GM18520 (cell line): Measurements from ENCODE around the gene GPHA2.
"Not testable (repeated sequence)": the region's sequence is repeated elsewhere in the genome, so short reads cannot be mapped to it uniquely, and the experiment has no call there.

Experiments used
- ATAC-seq: cut with Tn5 transposase; IDR thresholded peaks from one replicate; pipeline ENCODE4 v1.9.1; 2021; ENCODE audit not compliant: unreplicated experiment

The GPHA2 gene, protein sequence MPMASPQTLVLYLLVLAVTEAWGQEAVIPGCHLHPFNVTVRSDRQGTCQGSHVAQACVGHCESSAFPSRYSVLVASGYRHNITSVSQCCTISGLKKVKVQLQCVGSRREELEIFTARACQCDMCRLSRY

GRCh38 chr11:64935359-64936081 lies at the start of gene GPHA2:
GPHA2 (minus strand) TSS chr11:64935893; CDS start chr11:64935460, 433 bp downstream.
- ATAC-seq, result no peak

DNA sequence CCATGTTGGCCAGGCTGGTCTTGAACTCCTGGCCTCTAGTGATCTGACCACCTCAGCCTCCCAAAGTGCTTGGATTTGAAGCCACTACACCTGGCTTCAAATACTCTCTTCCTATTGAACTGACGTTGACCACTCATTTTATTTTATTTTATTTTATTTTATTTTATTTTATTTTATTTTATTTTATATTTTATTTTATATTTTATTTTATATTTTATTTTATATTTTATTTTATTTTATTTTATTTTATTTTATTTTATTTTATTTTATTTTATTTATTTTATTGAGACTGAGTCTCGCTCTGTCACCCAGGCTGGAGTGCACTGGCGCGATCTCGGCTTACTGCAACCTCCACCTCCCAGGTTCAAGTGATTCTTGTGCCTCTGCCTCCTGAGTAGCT lies 47.6 kb upstream of the GPHA2 start:
- not testable (repeated sequence) for ATAC-seq

DNA sequence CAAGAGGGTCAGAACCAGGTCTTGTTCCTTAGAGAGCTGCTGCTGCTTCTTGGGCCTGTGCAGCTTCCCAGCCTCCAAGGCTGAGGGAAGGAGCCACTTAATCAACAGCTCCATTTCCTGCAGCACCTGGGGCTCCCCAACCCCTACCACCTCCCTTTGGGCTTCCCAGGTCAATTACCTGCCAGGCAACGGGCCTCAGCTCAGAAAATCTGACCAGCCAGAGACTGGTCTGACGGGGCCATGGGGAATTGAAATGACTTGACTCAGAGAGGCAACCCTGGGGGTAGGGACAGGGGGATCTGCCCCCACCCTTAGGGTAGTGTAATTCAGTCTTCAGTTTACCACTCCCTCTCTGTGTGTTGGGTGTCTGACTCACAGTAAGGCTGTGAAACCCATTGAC lies 41.0 kb upstream of the GPHA2 start:
- ATAC-seq, result no peak

DNA sequence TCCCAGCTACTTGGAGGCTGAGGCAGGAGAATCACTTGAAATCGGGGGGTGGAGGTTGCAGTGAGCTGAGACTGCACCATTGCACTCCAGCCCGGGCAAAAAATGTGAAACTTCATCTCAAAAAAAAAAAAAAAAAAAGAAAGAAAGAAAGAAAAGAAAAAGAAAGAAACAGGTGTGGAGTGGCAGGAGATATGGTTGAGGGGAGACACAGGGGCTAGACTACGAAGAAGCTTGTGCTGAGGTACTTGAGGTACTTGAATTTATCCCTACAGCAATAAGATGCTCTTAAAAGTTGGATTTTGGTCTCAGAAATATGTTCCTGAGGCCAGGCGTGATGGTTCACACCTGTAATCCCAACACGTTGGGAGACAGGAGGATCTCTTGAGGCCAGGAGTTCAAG lies 38.4 kb upstream of the GPHA2 start:
- no peak for ATAC-seq

DNA sequence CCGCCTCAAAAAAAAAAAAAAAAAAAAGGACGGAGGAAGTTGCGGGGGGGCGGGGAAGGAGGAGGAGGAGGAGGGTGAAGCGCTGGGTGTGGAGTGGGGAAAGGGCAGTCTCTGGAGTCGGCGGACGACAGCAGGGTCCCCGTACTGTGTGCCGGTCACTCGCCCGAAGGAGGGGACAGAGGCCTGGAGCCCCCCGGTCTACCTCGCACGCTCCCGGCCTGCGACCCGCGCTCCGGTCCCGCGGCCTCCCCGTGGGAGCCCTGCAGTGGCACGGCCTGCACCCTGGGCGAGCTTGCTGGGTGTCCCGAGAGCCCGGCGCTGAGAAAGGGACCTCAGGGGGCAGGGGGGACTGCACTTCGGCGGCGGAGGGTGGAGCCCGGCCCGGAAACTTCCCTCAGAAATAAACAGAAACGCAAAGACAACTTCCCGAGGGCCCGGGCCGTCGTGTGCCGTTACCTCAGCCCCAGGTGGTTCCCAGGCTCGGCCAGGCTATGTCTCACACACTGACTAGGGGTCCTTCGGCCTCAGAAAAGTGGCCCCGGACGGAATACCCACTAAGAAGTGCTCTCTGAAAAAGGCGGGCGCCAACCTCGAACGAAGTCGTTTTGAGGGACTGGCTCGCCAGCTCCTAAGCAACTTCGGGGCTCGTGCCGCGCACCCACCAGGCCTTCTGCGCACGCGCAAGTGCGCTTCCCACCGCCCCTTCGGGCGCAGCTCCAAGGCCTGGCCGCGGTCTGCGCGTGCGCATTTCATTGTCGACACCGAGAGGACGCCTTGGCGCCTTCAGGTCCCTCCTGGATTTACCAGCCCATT lies 35.9 kb upstream of the GPHA2 start, which contains the start of gene MAJIN:
Gene MAJIN (minus strand): TSS at position 688 of the 813 bp plus-strand sequence. CDS start 12,703 bp downstream, outside the sequence.
- no peak for ATAC-seq

GRCh38 chr11:64970731-64971151 lies 35.0 kb upstream of the GPHA2 start:
- no peak for ATAC-seq

GRCh38 chr11:64969209-64969608 lies 33.5 kb upstream of the GPHA2 start:
- no peak for ATAC-seq

- no peak for ATAC-seq
Measured at GRCh38 chr11:64967375-64967774, 31.7 kb upstream of the GPHA2 start.

GRCh38 chr11:64963072-64963631 lies 27.5 kb upstream of the GPHA2 start:
- ATAC-seq, result no peak

DNA sequence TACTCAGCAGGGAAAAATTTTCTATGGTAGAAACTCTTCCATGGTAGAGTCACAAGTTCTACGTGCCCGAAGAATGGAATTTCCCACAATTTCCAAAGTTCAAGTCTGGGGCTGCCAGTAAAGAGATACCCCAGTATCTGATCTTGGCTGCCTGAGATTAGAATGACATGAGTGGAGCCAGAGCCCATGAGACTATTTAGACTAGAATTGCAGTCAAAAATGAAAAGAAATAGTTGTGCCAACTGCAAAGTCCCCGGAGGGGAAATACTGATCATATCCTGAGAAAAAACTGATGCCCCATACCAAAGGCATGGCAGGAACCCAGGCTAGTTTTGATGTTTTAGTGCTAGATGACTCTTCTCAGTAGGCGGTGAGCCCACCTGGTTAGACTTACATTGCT lies 25.0 kb upstream of the GPHA2 start:
- no peak for ATAC-seq

GRCh38 chr11:64959498-64959897 lies 23.8 kb upstream of the GPHA2 start:
- ATAC-seq, result no peak

DNA sequence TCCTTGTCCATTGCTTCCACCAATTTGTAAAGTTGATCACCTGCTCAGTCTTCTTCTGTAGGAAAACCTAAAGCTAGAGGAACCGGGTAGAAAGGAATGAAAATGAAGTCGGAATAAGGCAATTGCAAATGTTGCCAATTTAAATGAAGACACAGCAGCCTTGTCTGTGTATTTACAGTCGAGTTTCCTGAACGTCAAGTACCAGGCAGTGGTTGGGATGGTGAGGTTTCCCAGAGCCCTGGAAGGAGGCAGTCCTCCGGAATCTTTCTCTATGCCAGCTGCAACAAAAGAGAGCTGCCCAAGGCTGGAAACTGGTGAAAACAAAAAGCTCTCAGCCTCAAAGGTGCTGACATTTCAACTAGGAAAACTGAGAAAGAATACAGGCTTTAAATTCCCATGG lies 18.5 kb upstream of the GPHA2 start:
- ATAC-seq, result no peak

GRCh38 chr11:64951529-64951928 lies 15.8 kb upstream of the GPHA2 start:
- no peak for ATAC-seq

GRCh38 chr11:64947208-64947814 lies 11.6 kb upstream of the GPHA2 start:
- no peak for ATAC-seq

DNA sequence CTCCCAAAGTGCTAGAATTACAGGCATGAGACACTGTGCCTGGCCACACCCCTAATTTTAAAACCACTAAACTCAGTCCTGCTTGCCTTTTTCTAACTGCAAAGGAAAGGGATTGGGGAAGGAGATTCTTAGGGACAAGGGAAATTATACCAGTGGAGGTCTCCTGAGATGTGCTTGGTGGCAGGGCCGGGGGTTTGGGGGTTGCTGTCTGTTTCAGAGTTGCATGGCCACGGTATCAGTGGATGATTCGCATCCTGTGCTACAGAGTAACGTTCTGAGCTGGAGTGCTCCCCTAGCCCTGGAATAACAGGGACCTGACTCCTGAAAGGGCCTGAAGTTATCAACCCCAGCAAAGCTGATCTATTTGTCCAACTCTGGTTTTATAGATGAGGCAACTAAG lies 846 bp upstream of the GPHA2 start:
- no peak for ATAC-seq

GRCh38 chr11:64934682-64935358 lies 873 bp downstream of the GPHA2 start:
- ATAC-seq, result no peak

DNA sequence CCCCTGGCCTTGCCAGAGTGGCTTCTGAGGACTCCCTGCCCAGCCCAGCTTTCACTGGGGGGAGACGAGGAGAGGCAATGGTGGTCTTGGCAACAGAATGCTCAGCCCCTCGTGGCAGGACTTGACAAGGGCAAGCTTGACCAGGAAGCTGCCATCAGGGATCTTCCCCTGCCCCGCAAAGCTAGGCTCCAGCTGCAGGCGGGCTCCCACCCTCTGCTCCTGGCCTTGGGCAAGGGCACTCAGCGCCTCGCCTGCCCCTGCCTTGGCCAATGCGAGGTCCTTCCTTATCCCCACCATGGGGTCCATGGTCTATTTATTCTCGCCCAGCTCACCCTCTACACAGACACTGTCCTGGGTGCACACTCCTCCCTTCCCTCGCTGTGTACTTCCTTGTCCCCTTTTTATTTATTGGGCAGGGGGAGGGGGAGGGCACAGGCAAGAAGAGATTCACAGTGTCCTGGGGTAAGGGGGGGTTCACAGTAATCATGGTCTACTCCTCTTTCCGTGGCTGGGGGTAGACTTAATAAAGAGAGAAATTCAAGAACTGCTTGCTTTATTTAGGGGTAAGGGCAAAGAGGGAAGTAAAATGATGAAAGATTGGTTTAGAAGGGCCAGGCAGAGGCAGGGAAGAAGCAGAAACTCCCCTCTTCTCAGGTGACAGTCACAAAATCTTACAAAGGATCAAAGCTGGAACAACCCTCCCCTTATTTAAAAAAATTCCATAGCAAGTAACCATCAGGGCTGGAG lies 1.6 kb downstream of the GPHA2 start:
- ATAC-seq, result no peak

- ATAC-seq, result no peak
Measured at GRCh38 chr11:64933213-64933934, 2.3 kb downstream of the GPHA2 start.

DNA sequence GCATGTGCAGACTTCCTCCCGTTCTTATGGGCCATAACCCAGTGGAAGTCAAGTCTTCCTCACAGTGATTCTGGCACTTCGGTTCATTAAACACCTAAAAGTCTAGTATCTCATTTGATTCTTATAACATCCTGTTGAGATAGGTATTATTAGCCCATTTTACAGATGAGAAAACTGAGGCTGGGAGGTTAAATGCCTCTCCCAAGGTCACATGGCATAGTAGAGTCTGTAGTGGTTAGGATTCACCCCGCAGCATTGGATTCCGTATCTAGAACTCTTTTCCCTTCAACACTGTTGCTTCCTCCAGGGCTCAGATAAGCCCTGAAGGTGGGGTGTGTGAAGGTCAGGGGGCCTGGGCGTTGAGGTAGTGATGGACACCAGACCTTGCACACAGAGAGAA lies 3.4 kb downstream of the GPHA2 start:
- no peak for ATAC-seq
